ENCODE measurements around the gene GOLGB1. TPM values are rescaled to one million over a fixed set of nuclear protein-coding genes. Genes with fewer than 3 reads are reported as not detected.
"Not testable (repeated sequence)": the region's sequence is repeated elsewhere in the genome, so short reads cannot be mapped to it uniquely, and the experiment has no call there.

The GOLGB1 gene
- total RNA-seq, 5 donors from 2014 or later (not counting 1 experiment from before 2014, with no cell fraction given): 33.5 to 47.0 (median 40.1) TPM

GRCh38 chr3:121781611-121782010, 32.1 kb upstream of the GOLGB1 start:
- H3K9me3 Mint-ChIP-seq: peaks cover 0 to 3% (median 0%) of the 10 kb centered on the region in 3 donors
- DNase-seq: no peak
- no peaks in the 10 kb centered on the region for H3K9me3 ChIP-seq
- H3K36me3 Mint-ChIP-seq: peaks cover 74% of the 10 kb centered on the region
- H3K27ac ChIP-seq (ENCODE audit: low read length): no peak overlapping the region
- no peaks in the 10 kb centered on the region for H3K27me3 ChIP-seq (replicated peaks in 1 of 2; ENCODE audit: control insufficient read depth in 2 of 2, extremely low read depth in 1 of 2, insufficient read depth in 2 of 2, low read length in 1 of 2)
- peaks cover 5 to 50% of the 10 kb centered on the region in 2 donors for H3K36me3 ChIP-seq (ENCODE audit: control insufficient read depth in 2 of 2, extremely low read depth in 1 of 2, insufficient read depth in 1 of 2, low read length in 1 of 2)
- ATAC-seq (replicated peaks in 1 of 4): no peak
- H3K4me3 Mint-ChIP-seq: no peak overlapping the region
- no peak overlapping the region for H3K4me3 ChIP-seq (ENCODE audit: control insufficient read depth in 1 of 2, extremely low read depth in 1 of 2, low read length in 1 of 2)
- no CpG with 5 or more reads among the region's 7 CpGs for WGBS (ENCODE audit: insufficient coverage)
- no peaks in the 10 kb centered on the region for H3K4me1 ChIP-seq (ENCODE audit: control insufficient read depth in 1 of 2, extremely low read depth in 1 of 2, insufficient read depth in 2 of 2, low read length in 2 of 2)
- no peak overlapping the region for H3K27ac Mint-ChIP-seq
- H3K27me3 Mint-ChIP-seq: no peaks in the 10 kb centered on the region
- ChIA-PET CTCF (no interaction called here), POLR2A (no interaction called here)
- H3K4me1 Mint-ChIP-seq: no peaks in the 10 kb centered on the region

GRCh38 chr3:121775095-121775494, 25.6 kb upstream of the GOLGB1 start:
- H3K4me3 Mint-ChIP-seq; H3K4me3 ChIP-seq (ENCODE audit: control insufficient read depth in 1 of 2, extremely low read depth in 1 of 2, low read length in 1 of 2); H3K4me1 ChIP-seq (ENCODE audit: control insufficient read depth in 1 of 2, extremely low read depth in 1 of 2, insufficient read depth in 2 of 2, low read length in 2 of 2); H3K27me3 Mint-ChIP-seq; H3K9me3 Mint-ChIP-seq; H3K9me3 ChIP-seq; CTCF ChIA-PET; H3K4me1 Mint-ChIP-seq; H3K27ac Mint-ChIP-seq; DNase-seq; H3K27me3 ChIP-seq (replicated peaks in 1 of 2; ENCODE audit: control insufficient read depth in 2 of 2, extremely low read depth in 1 of 2, insufficient read depth in 2 of 2, low read length in 1 of 2); H3K27ac ChIP-seq (ENCODE audit: low read length); ATAC-seq (replicated peaks in 1 of 4): not testable (repeated sequence)
- no CpG with 5 or more reads among the region's 4 CpGs for WGBS (ENCODE audit: insufficient coverage)
- H3K36me3 Mint-ChIP-seq: peaks cover 83% of the 10 kb centered on the region
- POLR2A ChIA-PET: interaction anchor here in 1 of 2 donors (0.7 kb wide), 1 partner anchor 902 kb away, joined by 3 read pairs; no protein-coding TSS in a partner anchor
- peaks cover 0 to 59% of the 10 kb centered on the region in 2 donors for H3K36me3 ChIP-seq (ENCODE audit: control insufficient read depth in 2 of 2, extremely low read depth in 1 of 2, insufficient read depth in 1 of 2, low read length in 1 of 2)

GRCh38 chr3:121769246-121769645, 19.7 kb upstream of the GOLGB1 start:
- no peaks in the 10 kb centered on the region for H3K27me3 ChIP-seq (replicated peaks in 1 of 2; ENCODE audit: control insufficient read depth in 2 of 2, extremely low read depth in 1 of 2, insufficient read depth in 2 of 2, low read length in 1 of 2)
- ATAC-seq (replicated peaks in 1 of 4) (no peak), DNase-seq (no peak)
- no peak overlapping the region for H3K27ac ChIP-seq (ENCODE audit: low read length)
- Mint-ChIP-seq H3K27ac (no peak overlapping the region), H3K9me3 (no peaks in the 10 kb centered on the region), H3K4me3 (no peak overlapping the region), H3K4me1 (no peaks in the 10 kb centered on the region), H3K27me3 (no peaks in the 10 kb centered on the region), H3K36me3 (peaks cover 44% of the 10 kb centered on the region)
- no peaks in the 10 kb centered on the region for H3K4me1 ChIP-seq (ENCODE audit: control insufficient read depth in 1 of 2, extremely low read depth in 1 of 2, insufficient read depth in 2 of 2, low read length in 2 of 2)
- peaks cover 0 to 30% of the 10 kb centered on the region in 2 donors for H3K36me3 ChIP-seq (ENCODE audit: control insufficient read depth in 2 of 2, extremely low read depth in 1 of 2, insufficient read depth in 1 of 2, low read length in 1 of 2)
- POLR2A ChIA-PET: no interaction called here
- WGBS (ENCODE audit: insufficient coverage): no CpG with 5 or more reads among the region's 1 CpG
- CTCF ChIA-PET: no interaction called here
- no peak overlapping the region for H3K4me3 ChIP-seq (ENCODE audit: control insufficient read depth in 1 of 2, extremely low read depth in 1 of 2, low read length in 1 of 2)
- no peaks in the 10 kb centered on the region for H3K9me3 ChIP-seq

- H3K27me3 ChIP-seq (replicated peaks in 1 of 2; ENCODE audit: control insufficient read depth in 2 of 2, extremely low read depth in 1 of 2, insufficient read depth in 2 of 2, low read length in 1 of 2): no peaks in the 10 kb centered on the region
- ChIA-PET POLR2A (interaction anchor here in 1 of 2 donors (0.7 kb wide), 2 partner anchors 11 to 71 kb away, joined by 3 to 6 read pairs; no protein-coding TSS in a partner anchor), CTCF (interaction anchor here in 1 of 2 donors (0.7 kb wide), 1 partner anchor 60 kb away, joined by 3 read pairs; no protein-coding TSS in a partner anchor)
- Mint-ChIP-seq H3K36me3 (peaks cover 36% of the 10 kb centered on the region), H3K9me3 (no peaks in the 10 kb centered on the region), H3K27me3 (no peaks in the 10 kb centered on the region), H3K4me3 (no peak overlapping the region), H3K27ac (no peak overlapping the region), H3K4me1 (no peaks in the 10 kb centered on the region)
- no peaks in the 10 kb centered on the region for H3K4me1 ChIP-seq (ENCODE audit: control insufficient read depth in 1 of 2, extremely low read depth in 1 of 2, insufficient read depth in 2 of 2, low read length in 2 of 2)
- 100% methylated on average over 1 of the region's 2 CpGs for WGBS (ENCODE audit: insufficient coverage)
- H3K9me3 ChIP-seq: no peaks in the 10 kb centered on the region
- peaks cover 0 to 27% of the 10 kb centered on the region in 2 donors for H3K36me3 ChIP-seq (ENCODE audit: control insufficient read depth in 2 of 2, extremely low read depth in 1 of 2, insufficient read depth in 1 of 2, low read length in 1 of 2)
- no peak overlapping the region for H3K27ac ChIP-seq (ENCODE audit: low read length)
- ATAC-seq (replicated peaks in 1 of 4) (no peak), DNase-seq (no peak)
- no peak overlapping the region for H3K4me3 ChIP-seq (ENCODE audit: control insufficient read depth in 1 of 2, extremely low read depth in 1 of 2, low read length in 1 of 2)
Observed at GRCh38 chr3:121768452-121768851, 18.9 kb upstream of the GOLGB1 start.

DNA sequence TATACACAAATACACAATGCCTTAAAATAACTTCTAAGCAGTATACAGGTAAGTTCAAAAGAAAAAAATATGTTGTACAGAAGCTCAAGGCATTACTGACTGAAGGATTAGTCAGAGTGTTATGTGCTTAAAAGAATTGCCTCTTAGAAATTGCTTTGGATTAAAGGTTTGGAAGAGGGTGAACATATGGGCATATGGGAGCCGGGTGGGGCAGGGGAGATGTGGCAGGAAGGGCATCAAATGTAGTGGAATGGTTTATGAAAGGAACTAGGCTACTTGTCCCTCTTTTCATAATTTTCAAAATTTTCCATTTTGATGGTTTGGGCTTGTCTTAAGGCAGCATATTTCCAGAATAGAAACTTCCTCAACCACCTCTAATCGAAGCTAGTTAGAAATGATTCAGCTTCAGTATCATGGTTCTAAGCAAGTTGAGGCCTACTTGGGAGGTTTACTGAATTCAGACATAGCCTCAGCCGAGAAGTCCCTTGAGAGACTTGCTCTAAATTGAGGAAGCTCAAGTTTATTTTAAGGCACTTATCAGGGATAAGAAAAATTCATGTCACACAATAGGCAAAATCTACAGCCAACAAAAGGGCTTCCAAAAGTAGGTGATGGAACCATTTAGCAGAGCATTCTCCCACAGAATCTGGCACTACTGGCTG, 10.1 kb upstream of the GOLGB1 start:
- H3K27me3 ChIP-seq (replicated peaks in 1 of 2; ENCODE audit: control insufficient read depth in 2 of 2, extremely low read depth in 1 of 2, insufficient read depth in 2 of 2, low read length in 1 of 2): no peaks in the 10 kb centered on the region
- DNase-seq (no peak), ATAC-seq (replicated peaks in 1 of 4) (no peak)
- no CpG with 5 or more reads among the region's 3 CpGs for WGBS (ENCODE audit: insufficient coverage)
- Mint-ChIP-seq H3K36me3 (no peaks in the 10 kb centered on the region), H3K27ac (no peak overlapping the region), H3K27me3 (peaks cover 5 to 6% of the 10 kb centered on the region in 2 donors), H3K4me3 (no peak overlapping the region), H3K4me1 (no peaks in the 10 kb centered on the region), H3K9me3 (no peaks in the 10 kb centered on the region)
- CTCF ChIA-PET: no interaction called here
- no peak overlapping the region for H3K27ac ChIP-seq (ENCODE audit: low read length)
- no peaks in the 10 kb centered on the region for H3K9me3 ChIP-seq
- no peaks in the 10 kb centered on the region for H3K36me3 ChIP-seq (ENCODE audit: control insufficient read depth in 2 of 2, extremely low read depth in 1 of 2, insufficient read depth in 1 of 2, low read length in 1 of 2)
- H3K4me1 ChIP-seq (ENCODE audit: control insufficient read depth in 1 of 2, extremely low read depth in 1 of 2, insufficient read depth in 2 of 2, low read length in 2 of 2): no peaks in the 10 kb centered on the region
- no peak overlapping the region for H3K4me3 ChIP-seq (ENCODE audit: control insufficient read depth in 1 of 2, extremely low read depth in 1 of 2, low read length in 1 of 2)
- POLR2A ChIA-PET: no interaction called here

DNA sequence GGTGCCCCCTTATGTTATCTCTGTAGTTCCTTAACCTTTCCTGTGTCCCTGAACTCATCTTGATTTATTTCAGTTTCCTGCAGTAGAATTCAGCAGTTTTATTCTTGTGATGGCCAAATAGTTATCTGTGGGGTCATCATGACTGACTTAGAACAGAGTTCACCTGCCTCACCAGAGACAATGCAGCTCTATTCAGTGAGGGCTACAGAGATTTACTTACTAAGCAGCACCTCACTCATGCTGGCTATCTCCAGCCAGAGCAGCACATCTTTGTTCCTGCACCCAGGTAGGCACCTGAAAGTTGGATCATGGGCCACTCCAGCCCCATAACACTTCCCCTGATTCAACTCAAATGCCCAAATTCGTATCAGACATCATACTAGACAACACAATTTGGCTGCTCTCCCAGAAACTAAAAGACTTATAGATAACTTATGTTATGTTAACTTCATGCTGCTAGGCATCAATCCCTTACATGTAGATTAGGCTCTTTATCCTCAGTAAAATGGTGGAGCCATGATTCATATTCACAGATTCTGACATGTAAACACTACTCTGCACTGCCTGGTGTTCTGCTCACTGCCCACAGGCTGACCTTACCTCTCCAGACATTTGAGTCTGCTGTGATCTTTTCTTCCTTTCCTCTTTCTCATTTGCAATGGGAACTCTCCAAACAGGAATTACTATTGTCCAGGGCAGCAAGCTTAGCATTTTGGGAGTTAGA, 9.3 kb upstream of the GOLGB1 start:
- Mint-ChIP-seq H3K4me1 (no peaks in the 10 kb centered on the region), H3K36me3 (no peaks in the 10 kb centered on the region), H3K27ac (no peak overlapping the region), H3K27me3 (peaks cover 6% of the 10 kb centered on the region in 2 donors), H3K9me3 (no peaks in the 10 kb centered on the region), H3K4me3 (no peak overlapping the region)
- ATAC-seq (replicated peaks in 1 of 4) (no peak), DNase-seq (no peak)
- WGBS (ENCODE audit: insufficient coverage): no CpG with 5 or more reads among the region's 1 CpG
- H3K27ac ChIP-seq (ENCODE audit: low read length): no peak overlapping the region
- H3K36me3 ChIP-seq (ENCODE audit: control insufficient read depth in 2 of 2, extremely low read depth in 1 of 2, insufficient read depth in 1 of 2, low read length in 1 of 2): no peaks in the 10 kb centered on the region
- no peaks in the 10 kb centered on the region for H3K4me1 ChIP-seq (ENCODE audit: control insufficient read depth in 1 of 2, extremely low read depth in 1 of 2, insufficient read depth in 2 of 2, low read length in 2 of 2)
- CTCF ChIA-PET: no interaction called here
- H3K27me3 ChIP-seq (replicated peaks in 1 of 2; ENCODE audit: control insufficient read depth in 2 of 2, extremely low read depth in 1 of 2, insufficient read depth in 2 of 2, low read length in 1 of 2): peaks cover 0 to 3% of the 10 kb centered on the region in 2 experiments
- POLR2A ChIA-PET: no interaction called here
- no peak overlapping the region for H3K4me3 ChIP-seq (ENCODE audit: control insufficient read depth in 1 of 2, extremely low read depth in 1 of 2, low read length in 1 of 2)
- no peaks in the 10 kb centered on the region for H3K9me3 ChIP-seq

Data from T-cell (primary cell).